ENCODE data around the gene PRDM16.

PRDM16 gene

DNA sequence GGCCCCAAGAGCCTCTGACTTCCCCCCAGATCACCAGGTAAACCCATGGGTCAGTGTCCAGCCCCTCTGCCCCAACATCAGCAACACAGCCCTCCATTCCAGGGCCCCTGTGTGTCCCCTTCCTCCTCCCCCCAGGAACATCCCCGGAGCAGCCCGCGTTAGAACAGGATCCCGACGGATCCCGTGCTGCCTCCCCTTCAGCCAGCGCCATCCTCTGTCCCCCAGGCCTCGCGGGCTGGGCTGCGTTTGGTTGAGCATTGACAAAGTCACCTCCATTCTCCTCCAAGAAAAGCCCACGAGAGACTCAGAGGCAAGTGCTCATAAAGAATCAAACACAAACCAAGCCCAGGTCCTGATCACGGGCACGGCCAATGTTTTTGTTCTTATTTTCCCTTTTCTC, 225.4 kb downstream of the PRDM16 start:
- TF ChIP-seq POLR2A (IDR thresholded peaks at IDR 0.05; ENCODE audit: low read length): no peak
- no peak for TF ChIP-seq GATA1 (IDR thresholded peaks at IDR 0.05; ENCODE audit: low read depth, low read length)

DNA sequence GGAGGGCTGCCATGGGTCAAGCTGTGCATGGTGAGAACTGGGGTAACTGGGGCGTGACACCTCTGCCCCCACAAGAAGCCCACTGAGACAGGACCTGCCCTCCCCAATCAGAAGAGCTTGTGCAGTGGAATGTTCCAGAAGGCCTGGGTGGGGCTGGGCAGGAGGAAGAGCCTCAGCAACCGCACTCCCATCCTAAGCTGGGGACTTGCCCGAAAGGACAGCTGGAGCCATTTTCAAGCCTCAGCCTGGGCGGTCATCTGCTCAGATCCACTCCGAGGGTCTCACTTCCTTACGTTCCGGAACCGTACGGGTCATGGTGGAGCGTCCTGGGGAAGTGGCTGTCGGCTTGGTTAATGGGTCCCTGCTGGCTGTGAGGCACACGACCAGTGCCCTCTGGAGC, 226.8 kb downstream of the PRDM16 start:
- TF ChIP-seq POLR2A (IDR thresholded peaks at IDR 0.05; ENCODE audit: low read length) (no peak), GATA1 (IDR thresholded peaks at IDR 0.05; ENCODE audit: low read depth, low read length) (no peak)
- no peak for DNase-seq

More for the DNA sequence above, 225.4 kb downstream of the PRDM16 start:
- no peak for DNase-seq

DNA sequence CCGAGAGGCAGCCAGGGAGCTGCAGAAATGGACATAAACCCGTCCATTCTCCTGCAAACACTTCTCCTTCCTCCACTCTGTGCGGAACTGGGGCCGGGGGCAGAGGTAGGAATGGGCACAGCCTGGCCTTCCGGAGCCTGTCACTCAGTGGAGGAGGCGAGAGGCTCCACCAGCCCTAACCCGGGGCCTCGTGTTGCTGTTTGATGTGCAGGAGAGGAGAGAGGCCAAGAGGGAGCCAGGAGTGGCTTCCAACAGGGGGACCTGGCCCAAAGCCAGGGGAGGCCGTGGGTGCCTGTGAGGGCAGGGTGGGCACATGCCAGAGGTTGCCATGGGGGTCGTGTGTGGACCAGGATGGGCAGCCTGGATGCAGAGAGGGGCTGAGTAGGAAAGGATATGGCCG, 227.3 kb downstream of the PRDM16 start:
- no peak for DNase-seq
- TF ChIP-seq GATA1 (IDR thresholded peaks at IDR 0.05; ENCODE audit: low read depth, low read length): no peak
- TF ChIP-seq POLR2A (IDR thresholded peaks at IDR 0.05; ENCODE audit: low read length): no peak

DNA sequence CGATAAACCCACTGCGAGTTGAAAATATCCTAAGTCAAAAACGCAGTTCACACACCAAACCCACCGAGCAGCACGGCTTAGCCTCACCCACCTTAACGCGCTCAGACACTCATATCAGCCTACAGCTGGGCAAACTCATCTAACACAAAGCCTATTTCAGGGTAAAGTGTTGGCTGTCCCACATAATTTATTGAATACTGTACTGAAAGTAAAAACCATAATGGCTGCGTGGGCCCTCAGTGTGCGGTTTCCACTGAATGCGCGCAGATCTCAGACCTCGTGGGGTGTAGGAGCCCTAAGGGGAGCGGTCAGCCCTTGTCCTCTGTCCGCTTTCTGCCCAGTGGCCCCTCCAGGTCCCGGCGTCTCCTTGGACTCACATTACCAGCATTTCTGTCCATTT, 227.8 kb downstream of the PRDM16 start:
- DNase-seq: no peak
- TF ChIP-seq GATA1 (IDR thresholded peaks at IDR 0.05; ENCODE audit: low read depth, low read length) (no peak), POLR2A (IDR thresholded peaks at IDR 0.05; ENCODE audit: low read length) (no peak)

DNA sequence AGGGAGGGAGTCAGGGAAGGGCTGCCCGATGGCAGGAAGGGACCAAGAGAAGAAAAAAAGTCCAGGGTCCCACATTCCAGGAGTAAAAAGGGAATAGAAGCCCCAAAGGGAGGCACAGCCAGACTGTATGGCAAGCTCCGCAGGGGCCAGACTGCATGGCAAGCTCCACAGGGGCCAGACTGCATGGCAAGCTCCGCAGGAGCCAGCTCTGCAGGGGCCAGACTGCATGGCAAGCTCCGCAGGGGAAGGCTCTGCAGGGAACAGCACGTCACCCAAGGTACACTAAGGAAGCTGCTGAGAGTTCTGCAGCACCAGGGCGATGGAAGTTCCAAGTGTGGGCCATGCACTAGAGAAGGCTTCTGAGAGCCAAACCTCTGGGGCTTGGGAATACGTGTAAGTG, 228.8 kb downstream of the PRDM16 start:
- no peak for TF ChIP-seq POLR2A (IDR thresholded peaks at IDR 0.05; ENCODE audit: low read length)
- no peak for TF ChIP-seq GATA1 (IDR thresholded peaks at IDR 0.05; ENCODE audit: low read depth, low read length)
- no peak for DNase-seq

DNA sequence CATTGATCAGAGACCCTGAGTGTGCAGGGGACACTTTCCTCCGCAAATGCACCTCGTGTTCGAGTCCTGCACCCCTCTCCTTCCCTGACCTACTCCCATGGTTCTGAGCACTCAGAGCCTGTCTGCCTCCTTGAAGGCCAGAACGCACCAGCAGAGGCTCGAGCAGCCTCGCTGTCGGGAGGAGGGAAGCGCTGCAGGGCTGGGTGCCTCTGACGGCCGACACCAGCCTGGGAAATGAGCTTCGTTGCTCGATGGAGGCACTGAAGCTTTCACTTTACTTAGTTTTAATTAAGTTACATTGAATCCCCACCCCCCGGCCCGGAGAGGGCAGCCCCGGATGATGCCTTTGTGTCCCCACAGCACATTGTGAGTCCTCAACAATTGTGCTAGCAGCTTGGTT, 229.2 kb downstream of the PRDM16 start:
- TF ChIP-seq POLR2A (IDR thresholded peaks at IDR 0.05; ENCODE audit: low read length): no peak
- TF ChIP-seq GATA1 (IDR thresholded peaks at IDR 0.05; ENCODE audit: low read depth, low read length): no peak
- no peak for DNase-seq

DNA sequence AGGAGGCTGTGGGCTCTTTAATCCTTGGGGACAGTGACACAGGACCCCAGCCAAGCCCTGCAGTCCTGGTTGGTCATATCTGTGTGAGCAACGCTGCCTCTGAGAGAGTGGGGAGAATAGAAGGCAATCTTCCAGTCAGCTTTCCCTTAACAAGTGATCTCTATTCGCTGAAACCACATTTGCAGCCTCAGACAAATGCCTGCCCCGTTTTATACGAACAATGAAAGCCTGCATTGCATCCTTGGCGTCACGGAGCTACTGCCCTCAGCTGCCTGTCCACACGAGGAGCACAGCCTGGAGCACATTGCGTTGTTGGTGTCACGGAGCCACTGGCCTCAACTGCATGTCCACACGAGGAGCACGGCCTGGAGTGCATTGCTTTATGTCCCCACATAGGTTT, 235.2 kb downstream of the PRDM16 start:
- TF ChIP-seq POLR2A (IDR thresholded peaks at IDR 0.05; ENCODE audit: low read length) (no peak), GATA1 (IDR thresholded peaks at IDR 0.05; ENCODE audit: low read depth, low read length) (no peak)
- no peak for DNase-seq

DNA sequence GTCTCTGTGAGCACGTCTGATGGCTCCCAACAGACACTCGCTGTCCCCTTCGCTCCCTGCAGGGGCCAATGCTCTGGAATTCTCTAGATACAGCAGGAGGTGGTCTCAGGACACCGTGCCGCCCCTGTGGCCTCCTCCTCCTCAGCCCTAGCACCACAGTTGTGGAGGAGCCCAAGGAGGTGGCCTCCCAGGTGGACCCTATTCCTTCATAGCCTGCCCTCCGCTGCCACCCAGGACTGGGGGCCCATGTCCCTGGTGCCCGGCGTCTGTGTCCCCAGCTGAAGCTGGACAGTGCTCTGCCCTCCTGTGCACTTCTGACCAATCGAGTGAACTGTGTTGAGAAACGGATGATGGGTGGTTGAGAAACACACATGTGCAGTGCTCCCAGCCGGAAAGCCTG, 235.7 kb downstream of the PRDM16 start:
- DNase-seq: no peak
- no peak for TF ChIP-seq GATA1 (IDR thresholded peaks at IDR 0.05; ENCODE audit: low read depth, low read length)
- TF ChIP-seq POLR2A (IDR thresholded peaks at IDR 0.05; ENCODE audit: low read length): no peak

DNA sequence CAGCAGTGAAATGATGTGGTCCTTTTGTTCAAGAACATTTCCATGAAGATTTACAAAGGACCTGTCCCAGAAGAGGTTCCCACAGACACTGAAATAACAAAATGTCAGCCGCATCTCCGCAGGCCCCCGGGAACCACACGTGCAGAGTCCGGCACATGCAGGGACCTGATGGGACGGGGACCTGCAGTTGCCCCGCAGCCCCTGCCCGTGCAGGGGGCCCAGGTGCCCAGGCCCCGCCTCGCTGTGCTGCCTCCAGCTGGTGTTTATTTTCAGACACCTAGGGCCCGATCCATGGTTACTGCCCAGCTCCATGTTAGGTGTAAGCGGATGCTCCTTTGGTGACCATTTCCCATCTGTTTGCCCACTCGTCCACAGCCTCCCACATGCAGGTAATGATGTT, 236.2 kb downstream of the PRDM16 start:
- no peak for DNase-seq
- no peak for TF ChIP-seq POLR2A (IDR thresholded peaks at IDR 0.05; ENCODE audit: low read length)
- TF ChIP-seq GATA1 (IDR thresholded peaks at IDR 0.05; ENCODE audit: low read depth, low read length): no peak

DNA sequence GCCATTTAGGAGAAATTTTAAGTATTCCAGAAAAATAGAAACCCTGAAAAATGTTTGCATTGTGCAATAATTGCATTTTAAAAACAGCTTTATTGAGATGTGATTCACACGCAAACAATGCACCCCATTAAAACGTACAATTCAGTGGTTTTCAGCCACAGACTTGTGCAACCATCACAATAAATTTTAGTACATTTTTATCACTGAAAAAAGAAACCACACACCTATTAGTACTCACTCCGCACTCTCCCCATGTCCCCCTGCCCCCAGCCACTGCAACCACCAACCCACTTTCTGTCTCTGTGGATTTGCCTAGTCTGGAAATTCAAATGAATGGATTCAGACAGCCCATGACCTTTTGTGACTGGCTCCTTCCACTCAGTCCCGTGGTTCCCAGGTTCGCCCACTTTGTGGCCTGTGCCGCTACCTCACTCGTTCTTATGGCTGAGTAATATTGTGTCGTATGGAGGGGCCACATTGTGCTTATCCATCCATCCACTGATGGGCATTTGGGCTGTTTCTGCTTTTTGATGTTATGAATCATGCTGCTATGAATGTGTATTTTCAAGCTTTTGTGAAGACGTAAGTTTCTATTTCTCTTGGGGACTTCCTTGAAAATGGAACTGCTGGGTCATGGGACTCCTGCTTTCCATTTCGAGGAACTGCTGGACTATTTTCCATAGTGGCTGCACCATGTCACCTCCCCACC, 237.7 kb downstream of the PRDM16 start:
- no peak for DNase-seq

DNA sequence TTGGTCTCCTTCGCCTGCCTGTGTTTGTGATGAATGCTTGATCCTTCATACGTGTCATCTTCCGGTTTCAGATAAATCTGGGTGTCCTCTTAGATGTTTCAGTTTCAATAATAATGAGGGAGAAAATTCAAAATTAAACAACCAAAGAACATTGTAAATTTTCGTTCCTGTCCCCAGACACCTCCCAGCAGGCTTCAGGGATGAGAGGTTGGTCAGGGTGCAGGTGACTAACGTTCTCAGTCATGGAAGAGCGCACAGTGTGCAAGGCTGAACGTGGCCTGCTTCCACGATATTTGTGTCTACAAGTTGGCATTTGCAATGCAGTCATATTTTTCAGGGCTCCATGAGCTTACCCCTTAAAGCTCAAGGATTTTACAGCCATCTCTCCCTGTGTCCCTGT, 238.4 kb downstream of the PRDM16 start:
- TF ChIP-seq POLR2A (IDR thresholded peaks at IDR 0.05; ENCODE audit: low read length) (no peak), GATA1 (IDR thresholded peaks at IDR 0.05; ENCODE audit: low read depth, low read length) (no peak)
- DNase-seq: no peak

More for the DNA sequence above, 237.7 kb downstream of the PRDM16 start:
- TF ChIP-seq GATA1 (IDR thresholded peaks at IDR 0.05; ENCODE audit: low read depth, low read length) (no peak), POLR2A (IDR thresholded peaks at IDR 0.05; ENCODE audit: low read length) (no peak)

DNA sequence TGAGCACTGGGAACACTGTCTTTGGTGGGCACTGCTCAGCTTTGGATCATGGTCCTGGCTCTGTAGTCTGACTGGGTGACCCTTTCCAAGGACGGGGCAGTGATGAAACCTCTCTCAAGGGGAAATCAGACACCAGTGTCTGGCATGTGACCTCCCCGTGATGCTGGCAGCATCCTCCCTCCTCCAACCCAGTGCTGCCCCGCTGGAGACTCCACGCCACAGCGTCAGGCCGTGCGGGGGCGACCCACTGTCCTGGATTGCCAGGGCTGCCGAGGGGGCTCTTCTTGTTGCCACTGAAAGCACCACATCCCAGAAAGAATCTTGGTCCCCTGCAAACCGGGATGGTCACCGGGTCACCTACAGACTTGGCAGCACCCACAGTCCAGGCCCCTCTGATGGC, 239.1 kb downstream of the PRDM16 start:
- DNase-seq: no peak
- TF ChIP-seq GATA1 (IDR thresholded peaks at IDR 0.05; ENCODE audit: low read depth, low read length) (no peak), POLR2A (IDR thresholded peaks at IDR 0.05; ENCODE audit: low read length) (no peak)

DNA sequence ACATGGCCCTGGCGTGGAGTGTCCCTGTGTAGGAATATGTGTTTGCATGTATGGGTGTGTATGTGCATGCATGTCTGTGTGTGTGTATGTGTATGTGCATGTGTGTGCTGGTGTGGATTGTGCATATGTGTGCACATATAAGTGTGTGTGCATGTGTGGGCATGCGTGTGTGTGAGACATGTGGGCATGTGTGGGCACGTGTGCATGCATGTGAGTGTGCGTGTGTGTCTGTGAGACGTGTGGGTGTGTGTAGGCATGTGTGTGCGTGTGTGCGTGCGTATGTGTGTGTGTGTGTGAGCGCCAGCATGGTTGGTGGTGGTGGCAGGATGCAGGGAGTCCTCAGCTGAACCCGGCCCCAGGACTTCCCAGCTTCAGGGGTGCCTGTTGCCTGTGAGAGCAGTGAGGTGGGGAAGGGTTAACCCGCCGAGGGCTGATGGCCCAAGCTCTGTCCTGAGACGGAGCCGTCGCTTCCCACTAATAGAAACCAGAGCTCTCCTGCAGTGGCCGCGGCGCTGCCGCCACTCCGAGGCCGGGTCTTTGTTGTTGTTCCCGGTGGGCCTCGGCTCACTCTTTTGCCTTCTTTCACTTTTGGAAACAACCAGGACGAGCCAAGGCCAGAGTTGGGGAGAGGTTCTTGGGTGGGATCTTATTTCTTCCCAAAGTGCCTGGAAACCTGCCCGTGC, 241.9 kb downstream of the PRDM16 start:
- no peak for TF ChIP-seq POLR2A (IDR thresholded peaks at IDR 0.05; ENCODE audit: low read length)
- no peak for TF ChIP-seq GATA1 (IDR thresholded peaks at IDR 0.05; ENCODE audit: low read depth, low read length)
- DNase-seq: no peak

DNA sequence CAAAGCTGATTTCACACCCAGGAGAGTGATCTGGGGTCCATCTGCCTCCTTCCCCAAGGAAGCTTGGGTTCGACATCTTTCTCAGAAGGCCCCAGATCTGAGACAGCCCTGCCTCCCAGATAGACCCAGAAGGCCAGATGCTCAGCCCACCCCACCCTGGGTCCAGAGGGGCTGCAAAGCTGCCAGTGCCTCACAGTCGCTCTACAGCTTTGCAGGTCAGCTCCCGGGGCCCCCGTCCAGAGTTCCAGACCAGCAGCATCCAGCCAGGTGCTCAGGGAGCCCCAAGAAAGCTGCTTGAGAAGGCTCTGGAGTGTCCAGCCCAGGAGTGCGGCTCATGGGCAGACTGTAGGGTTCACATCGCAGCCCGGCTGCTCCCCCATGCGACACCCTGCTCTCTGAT, 242.7 kb downstream of the PRDM16 start:
- DNase-seq: no peak
- TF ChIP-seq POLR2A (IDR thresholded peaks at IDR 0.05; ENCODE audit: low read length) (no peak), GATA1 (IDR thresholded peaks at IDR 0.05; ENCODE audit: low read depth, low read length) (no peak)

DNA sequence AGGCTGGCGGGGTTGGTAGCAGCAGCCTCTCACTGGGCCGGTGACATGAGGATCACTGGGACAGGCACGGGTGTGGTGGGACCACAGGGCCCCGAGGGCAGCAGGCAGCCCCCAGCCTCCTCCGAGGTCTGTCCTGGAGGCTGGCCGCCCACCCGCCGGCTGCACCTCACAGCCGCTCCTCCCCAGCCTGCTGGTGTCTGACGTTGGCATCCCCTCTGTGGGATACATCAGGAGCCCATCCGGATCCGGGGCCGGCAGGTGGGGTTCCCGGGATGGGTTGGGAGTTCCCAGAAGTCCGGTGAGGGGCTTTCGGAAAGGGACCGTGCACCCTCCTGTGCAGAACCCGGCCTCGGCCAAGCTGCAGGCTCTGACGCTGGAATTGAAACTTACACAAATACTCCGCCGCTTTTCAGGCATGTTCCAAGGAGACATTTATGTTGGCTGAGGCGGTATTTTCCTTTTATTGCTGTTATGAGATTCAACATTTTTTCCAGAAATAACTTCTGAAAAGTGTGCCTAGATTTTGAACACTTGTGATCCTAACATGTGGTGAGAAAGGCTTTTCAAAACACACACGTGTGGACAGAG, 243.4 kb downstream of the PRDM16 start:
- DNase-seq: no peak
- TF ChIP-seq GATA1 (IDR thresholded peaks at IDR 0.05; ENCODE audit: low read depth, low read length): no peak
- no peak for TF ChIP-seq POLR2A (IDR thresholded peaks at IDR 0.05; ENCODE audit: low read length)

All from erythroblast (primary cell).